ENCODE results near the gene PHACTR3. TPM values are rescaled to one million over a fixed set of nuclear protein-coding genes. Genes with fewer than 3 reads are reported as not detected.

PHACTR3 gene
- total RNA-seq, 1 donor from 2014 or later = 1.4 TPM

GRCh38 chr20:59683181-59683580 lies 78.8 kb downstream of the PHACTR3 start:
- Mint-ChIP-seq H3K4me1 (no peaks in the 10 kb centered on the region), H3K9me3 (no peaks in the 10 kb centered on the region), H3K27me3 (ENCODE audit: insufficient read depth, low read depth) (no peaks in the 10 kb centered on the region), H3K27ac (no peak overlapping the region), H3K4me3 (no peak overlapping the region), H3K36me3 (no peaks in the 10 kb centered on the region)
- Histone ChIP-seq H3K9ac (no peak overlapping the region), H3K27ac (no peak overlapping the region), H2AFZ (replicated peaks) (no peak overlapping the region), H3F3A (ENCODE audit: low read depth) (no peaks in the 10 kb centered on the region), H3K4me2 (no peak overlapping the region), H3K79me2 (ENCODE audit: low read depth) (no peaks in the 10 kb centered on the region), H3K4me3 (no peak overlapping the region), H4K20me1 (ENCODE audit: low read depth) (no peaks in the 10 kb centered on the region), H3K27me3 (no peaks in the 10 kb centered on the region), H3K9me3 (ENCODE audit: low read depth) (peaks cover 5% of the 10 kb centered on the region), H3K36me3 (no peaks in the 10 kb centered on the region), H3K4me1 (no peaks in the 10 kb centered on the region)
- no peak for DNase-seq (ENCODE audit: low spot score)
- no peak for TF ChIP-seq EZH2 (IDR thresholded peaks at IDR 0.05)
- TF ChIP-seq CTCF (IDR thresholded peaks at IDR 0.05) = no peak
- TF ChIP-seq EZH2phosphoT487 (IDR thresholded peaks at IDR 0.05) = no peak

GRCh38 chr20:59684685-59685242 lies 80.4 kb downstream of the PHACTR3 start:
- no peak for TF ChIP-seq EZH2 (IDR thresholded peaks at IDR 0.05)
- no peak for TF ChIP-seq EZH2phosphoT487 (IDR thresholded peaks at IDR 0.05)
- no peak for TF ChIP-seq CTCF (IDR thresholded peaks at IDR 0.05)
- Mint-ChIP-seq H3K27me3 (ENCODE audit: insufficient read depth, low read depth) (peaks cover 2% of the 10 kb centered on the region), H3K4me3 (no peak overlapping the region), H3K4me1 (peaks cover 3% of the 10 kb centered on the region), H3K9me3 (no peaks in the 10 kb centered on the region), H3K36me3 (no peaks in the 10 kb centered on the region), H3K27ac (no peak overlapping the region)
- Histone ChIP-seq H4K20me1 (ENCODE audit: low read depth) (no peaks in the 10 kb centered on the region), H3K9me3 (ENCODE audit: low read depth) (peaks cover 5% of the 10 kb centered on the region), H3K36me3 (no peaks in the 10 kb centered on the region), H3K4me2 (no peak overlapping the region), H3F3A (ENCODE audit: low read depth) (no peaks in the 10 kb centered on the region), H3K9ac (no peak overlapping the region), H3K27me3 (no peaks in the 10 kb centered on the region), H3K27ac (no peak overlapping the region), H2AFZ (replicated peaks) (no peak overlapping the region), H3K79me2 (ENCODE audit: low read depth) (no peaks in the 10 kb centered on the region), H3K4me1 (no peaks in the 10 kb centered on the region), H3K4me3 (no peak overlapping the region)
- no peak for DNase-seq (ENCODE audit: low spot score)

- H3K9me3 Mint-ChIP-seq = no peaks in the 10 kb centered on the region
- TF ChIP-seq EZH2phosphoT487 (IDR thresholded peaks at IDR 0.05) (no peak), EZH2 (IDR thresholded peaks at IDR 0.05) (no peak), CTCF (IDR thresholded peaks at IDR 0.05) (no peak)
- Histone ChIP-seq H3K4me1 (no peaks in the 10 kb centered on the region), H3K36me3 (no peaks in the 10 kb centered on the region), H3K9ac (no peak overlapping the region), H2AFZ (replicated peaks) (no peak overlapping the region), H3K9me3 (ENCODE audit: low read depth) (peaks cover 5% of the 10 kb centered on the region), H3F3A (ENCODE audit: low read depth) (no peaks in the 10 kb centered on the region), H3K4me3 (no peak overlapping the region), H4K20me1 (ENCODE audit: low read depth) (no peaks in the 10 kb centered on the region), H3K79me2 (ENCODE audit: low read depth) (no peaks in the 10 kb centered on the region), H3K4me2 (no peak overlapping the region), H3K27me3 (no peaks in the 10 kb centered on the region), H3K27ac (no peak overlapping the region)
- H3K4me1 Mint-ChIP-seq = peaks cover 3% of the 10 kb centered on the region
- peaks cover 2% of the 10 kb centered on the region for H3K27me3 Mint-ChIP-seq (ENCODE audit: insufficient read depth, low read depth)
- no peak overlapping the region for H3K4me3 Mint-ChIP-seq
- no peaks in the 10 kb centered on the region for H3K36me3 Mint-ChIP-seq
- no peak overlapping the region for H3K27ac Mint-ChIP-seq
- no peak for DNase-seq (ENCODE audit: low spot score)
Observed at GRCh38 chr20:59686404-59687346, 82.3 kb downstream of the PHACTR3 start.

Measured in neural progenitor cell (in vitro differentiated cells).